ENCODE measurements around the gene CASP10.

Gene CASP10

DNA sequence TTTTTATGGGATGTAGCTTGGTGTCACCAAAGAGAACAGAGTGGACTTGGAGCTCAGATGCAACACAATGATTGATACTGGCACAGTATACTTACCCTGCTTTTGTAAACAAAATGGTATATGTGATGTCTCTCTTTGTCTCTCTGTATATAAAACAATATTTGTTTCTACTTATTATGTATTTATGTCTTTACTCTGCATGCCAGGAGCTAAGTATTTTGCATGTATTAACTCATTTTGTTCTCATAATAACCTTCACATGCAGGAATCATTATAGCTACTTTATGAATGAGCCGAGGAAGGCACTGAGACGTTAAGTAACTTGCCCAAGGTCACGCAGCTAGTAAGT lies 49.5 kb downstream of the CASP10 start:
- Histone ChIP-seq H3K79me2 (no peaks in the 10 kb centered on the region), H3K27ac (no peak overlapping the region), H3K4me3 (ENCODE audit: low read depth, low read length) (peak overlapping the region; percentile 30), H2AFZ (peak overlapping the region; percentile 57), H3K4me2 (ENCODE audit: low read length) (no peak overlapping the region), H3K4me1 (peaks cover 6% of the 10 kb centered on the region), H3K9me3 (ENCODE audit: control insufficient read depth, low read length) (no peaks in the 10 kb centered on the region), H3K9ac (no peak overlapping the region), H3K27me3 (ENCODE audit: control insufficient read depth, insufficient read depth, low read length) (no peaks in the 10 kb centered on the region), H3K36me3 (ENCODE audit: control insufficient read depth, insufficient read depth, low read length) (no peaks in the 10 kb centered on the region)
- TF ChIP-seq, protein P1, sequence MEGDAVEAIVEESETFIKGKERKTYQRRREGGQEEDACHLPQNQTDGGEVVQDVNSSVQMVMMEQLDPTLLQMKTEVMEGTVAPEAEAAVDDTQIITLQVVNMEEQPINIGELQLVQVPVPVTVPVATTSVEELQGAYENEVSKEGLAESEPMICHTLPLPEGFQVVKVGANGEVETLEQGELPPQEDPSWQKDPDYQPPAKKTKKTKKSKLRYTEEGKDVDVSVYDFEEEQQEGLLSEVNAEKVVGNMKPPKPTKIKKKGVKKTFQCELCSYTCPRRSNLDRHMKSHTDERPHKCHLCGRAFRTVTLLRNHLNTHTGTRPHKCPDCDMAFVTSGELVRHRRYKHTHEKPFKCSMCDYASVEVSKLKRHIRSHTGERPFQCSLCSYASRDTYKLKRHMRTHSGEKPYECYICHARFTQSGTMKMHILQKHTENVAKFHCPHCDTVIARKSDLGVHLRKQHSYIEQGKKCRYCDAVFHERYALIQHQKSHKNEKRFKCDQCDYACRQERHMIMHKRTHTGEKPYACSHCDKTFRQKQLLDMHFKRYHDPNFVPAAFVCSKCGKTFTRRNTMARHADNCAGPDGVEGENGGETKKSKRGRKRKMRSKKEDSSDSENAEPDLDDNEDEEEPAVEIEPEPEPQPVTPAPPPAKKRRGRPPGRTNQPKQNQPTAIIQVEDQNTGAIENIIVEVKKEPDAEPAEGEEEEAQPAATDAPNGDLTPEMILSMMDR (IDR thresholded peaks at IDR 0.05), result no peak

DNA sequence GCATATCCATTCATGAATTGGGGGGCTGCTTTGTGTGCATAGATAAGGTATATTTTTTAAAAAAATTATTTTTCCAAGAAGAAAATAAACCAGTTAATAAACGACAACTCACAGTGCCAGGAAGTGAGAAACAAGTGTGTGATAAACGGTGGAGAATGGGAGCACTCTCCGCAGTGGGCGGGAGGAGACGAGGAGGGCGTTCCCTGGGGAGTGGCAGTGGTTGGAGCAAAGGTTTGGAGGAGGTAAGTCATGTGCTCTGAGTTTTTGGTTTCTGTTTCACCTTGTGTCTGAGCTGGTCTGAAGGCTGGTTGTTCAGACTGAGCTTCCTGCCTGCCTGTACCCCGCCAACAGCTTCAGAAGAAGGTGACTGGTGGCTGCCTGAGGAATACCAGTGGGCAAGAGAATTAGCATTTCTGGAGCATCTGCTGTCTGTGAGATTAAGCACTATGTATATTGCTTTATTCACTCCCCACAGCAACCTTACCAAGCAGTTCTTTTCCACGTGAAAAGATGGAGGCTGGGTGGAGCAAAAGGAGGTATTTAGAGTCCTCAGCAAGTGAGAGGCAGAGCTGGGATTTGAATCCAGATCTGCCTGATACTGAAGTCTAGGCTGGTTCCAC lies 50.4 kb downstream of the CASP10 start:
- H3K9me3 ChIP-seq (ENCODE audit: control insufficient read depth, low read length), result no peaks in the 10 kb centered on the region
- peak overlapping the region; percentile 50 for H2AFZ ChIP-seq
- no peaks in the 10 kb centered on the region for H3K27me3 ChIP-seq (ENCODE audit: control insufficient read depth, insufficient read depth, low read length)
- no peaks in the 10 kb centered on the region for H3K79me2 ChIP-seq
- H3K4me1 ChIP-seq, result peaks cover 6% of the 10 kb centered on the region
- H3K4me2 ChIP-seq (ENCODE audit: low read length), result no peak overlapping the region
- no peaks in the 10 kb centered on the region for H3K36me3 ChIP-seq (ENCODE audit: control insufficient read depth, insufficient read depth, low read length)
- no peak overlapping the region for H3K27ac ChIP-seq
- H3K9ac ChIP-seq, result no peak overlapping the region
- H3K4me3 ChIP-seq (ENCODE audit: low read depth, low read length), result no peak overlapping the region
- TF ChIP-seq, protein P1 (IDR thresholded peaks at IDR 0.05), result no peak

DNA sequence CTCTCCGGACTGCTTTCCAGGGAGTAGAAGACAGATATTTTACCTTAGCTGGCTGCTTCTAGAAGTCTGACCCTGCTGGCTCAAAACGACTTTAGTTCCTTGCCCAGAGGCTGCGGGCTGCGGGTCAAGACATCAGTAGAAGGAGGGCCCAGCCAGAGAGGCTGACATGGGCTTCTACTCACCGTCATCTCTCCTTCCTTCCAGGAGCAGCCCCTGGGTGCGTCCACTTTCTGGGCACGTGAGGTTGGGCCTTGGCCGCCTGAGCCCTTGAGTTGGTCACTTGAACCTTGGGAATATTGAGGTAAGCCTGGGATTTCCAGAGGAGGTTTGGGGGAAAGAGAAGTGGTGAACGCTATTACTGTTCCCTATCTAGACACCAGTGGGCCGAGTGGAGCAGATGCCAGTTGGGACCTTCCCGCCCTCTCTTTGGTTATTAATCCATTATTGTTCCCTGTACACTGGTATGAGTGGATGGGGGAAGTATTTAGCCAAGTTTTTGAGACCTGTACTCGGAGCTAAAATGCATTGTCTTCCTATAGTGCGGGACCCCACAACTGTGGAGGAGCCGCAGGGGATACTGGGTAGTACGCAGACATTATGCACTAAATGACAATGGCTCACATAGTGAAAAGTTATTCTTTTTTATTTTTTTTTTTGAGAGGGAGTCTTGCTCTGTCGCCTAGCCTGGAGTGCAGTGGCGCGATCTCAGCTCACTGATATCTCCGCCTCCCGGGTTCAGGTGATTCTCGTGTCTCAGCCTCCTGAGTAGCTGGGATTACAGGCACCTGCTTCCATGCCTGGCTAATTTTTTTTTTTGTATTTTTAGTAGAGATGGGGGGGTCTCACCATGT lies 51.1 kb downstream of the CASP10 start:
- Histone ChIP-seq H2AFZ (peak overlapping the region; percentile 50), H3K36me3 (ENCODE audit: control insufficient read depth, insufficient read depth, low read length) (no peaks in the 10 kb centered on the region), H3K79me2 (no peaks in the 10 kb centered on the region), H3K9me3 (ENCODE audit: control insufficient read depth, low read length) (no peaks in the 10 kb centered on the region), H3K27ac (no peak overlapping the region), H3K4me2 (ENCODE audit: low read length) (no peak overlapping the region), H3K27me3 (ENCODE audit: control insufficient read depth, insufficient read depth, low read length) (no peaks in the 10 kb centered on the region), H3K4me1 (peaks cover 6% of the 10 kb centered on the region), H3K9ac (no peak overlapping the region), H3K4me3 (ENCODE audit: low read depth, low read length) (no peak overlapping the region)
- TF ChIP-seq, protein P1 (IDR thresholded peaks at IDR 0.05), result no peak

DNA sequence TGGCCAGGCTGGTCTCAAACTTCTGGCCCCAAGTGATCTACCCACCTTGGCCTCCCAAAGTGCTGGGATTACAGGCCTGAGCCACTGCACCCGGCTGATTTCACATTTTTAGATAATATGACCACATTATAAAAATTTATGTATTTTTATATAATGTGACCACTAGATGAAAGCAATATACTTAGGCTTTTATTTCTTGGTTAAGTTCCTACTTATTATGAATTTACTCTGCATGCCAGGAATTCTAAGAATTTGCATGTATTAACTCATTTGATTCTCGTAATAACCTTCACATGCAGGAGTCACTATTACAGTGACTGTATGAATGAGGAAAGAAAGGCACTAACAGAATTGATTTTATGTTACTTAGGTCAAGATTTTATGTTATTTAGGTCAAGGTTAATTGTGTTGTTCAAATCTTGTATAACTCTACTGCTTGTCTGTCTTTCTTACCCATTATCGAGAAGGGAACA lies 51.8 kb downstream of the CASP10 start:
- TF ChIP-seq, protein P1 (IDR thresholded peaks at IDR 0.05), result no peak
- Histone ChIP-seq H2AFZ (no peak overlapping the region), H3K4me2 (ENCODE audit: low read length) (no peak overlapping the region), H3K4me3 (ENCODE audit: low read depth, low read length) (no peak overlapping the region), H3K9me3 (ENCODE audit: control insufficient read depth, low read length) (no peaks in the 10 kb centered on the region), H3K79me2 (no peaks in the 10 kb centered on the region), H3K27me3 (ENCODE audit: control insufficient read depth, insufficient read depth, low read length) (no peaks in the 10 kb centered on the region), H3K9ac (no peak overlapping the region), H3K36me3 (ENCODE audit: control insufficient read depth, insufficient read depth, low read length) (no peaks in the 10 kb centered on the region), H3K27ac (no peak overlapping the region), H3K4me1 (peaks cover 6% of the 10 kb centered on the region)
